GM21390 (cell line): ENCODE measurements around the gene CTBP1.

Source experiments
- ATAC-seq: cut with Tn5 transposase; IDR thresholded peaks from one replicate; pipeline ENCODE4 v1.9.1; 2021; ENCODE audit not compliant: unreplicated experiment

The CTBP1 gene

GRCh38 chr4:1285151-1285789, 36.3 kb upstream of the CTBP1 start:
- ATAC-seq = no peak

- ATAC-seq = no peak
Measured at GRCh38 chr4:1283711-1284110, 34.8 kb upstream of the CTBP1 start.

- no peak for ATAC-seq
Measured at GRCh38 chr4:1279253-1279652, 30.3 kb upstream of the CTBP1 start.

- ATAC-seq = no peak
Measured at GRCh38 chr4:1277667-1278665, 29.0 kb upstream of the CTBP1 start.

GRCh38 chr4:1276984-1277383, 28.1 kb upstream of the CTBP1 start:
- ATAC-seq = no peak

GRCh38 chr4:1274871-1275270, 25.9 kb upstream of the CTBP1 start:
- no peak for ATAC-seq

GRCh38 chr4:1271686-1272085, 22.8 kb upstream of the CTBP1 start:
- ATAC-seq = no peak

GRCh38 chr4:1269209-1269608, 20.3 kb upstream of the CTBP1 start:
- no peak for ATAC-seq

GRCh38 chr4:1266881-1267763, 18.2 kb upstream of the CTBP1 start:
- no peak for ATAC-seq

GRCh38 chr4:1265351-1265750, 16.4 kb upstream of the CTBP1 start:
- ATAC-seq = no peak

GRCh38 chr4:1264942-1265341, 16.0 kb upstream of the CTBP1 start:
- ATAC-seq = no peak

- ATAC-seq = no peak
Measured at GRCh38 chr4:1261107-1261928, 12.4 kb upstream of the CTBP1 start.

GRCh38 chr4:1260418-1261106, 11.6 kb upstream of the CTBP1 start:
- no peak for ATAC-seq

GRCh38 chr4:1259966-1260365, 11.0 kb upstream of the CTBP1 start:
- no peak for ATAC-seq

GRCh38 chr4:1258457-1258856, 9.5 kb upstream of the CTBP1 start:
- no peak for ATAC-seq

- ATAC-seq = no peak
Measured at GRCh38 chr4:1255699-1256098, 6.8 kb upstream of the CTBP1 start.

- ATAC-seq = no peak
Measured at GRCh38 chr4:1255151-1255550, 6.2 kb upstream of the CTBP1 start.

- ATAC-seq = no peak
Measured at GRCh38 chr4:1253831-1254230, 4.9 kb upstream of the CTBP1 start.

GRCh38 chr4:1252928-1253492, 4.1 kb upstream of the CTBP1 start:
- ATAC-seq = no peak

- ATAC-seq = no peak
Measured at GRCh38 chr4:1251773-1252066, 2.8 kb upstream of the CTBP1 start.
